HCT116 (cell line): ENCODE data around the gene CXCL1.

Experiments
- ATF3 ChIP-seq: IDR thresholded peaks from 2 replicates; pipeline ENCODE4 v1.6.1; 2012
- CTCF ChIP-seq, 3 experiments: fragments of 200-600 bp in 1 of 3; sonication (generic) in 1 of 3; IDR thresholded peaks in 2 of 3; conservative IDR thresholded peaks in 1 of 3; 2 replicates each; pipeline ENCODE4 v1.5.1; 2012 to 2017; ENCODE audit warnings: low read depth in 2 of 3, low read length in 2 of 3, antibody characterized with exemption in 1 of 3, borderline replicate concordance in 1 of 3, control low read depth in 1 of 3, mild to moderate bottlenecking in 1 of 3, mixed read lengths in 1 of 3, mixed run types in 1 of 3, moderate library complexity in 1 of 3; ENCODE audit not compliant: insufficient read depth in 1 of 3
- EZH2 ChIP-seq: fragments of 200-600 bp; sonication (generic); IDR thresholded peaks from 2 replicates; pipeline ENCODE4 v1.6.1; 2017; ENCODE audit warnings: antibody characterized with exemption, mixed run types
- MAX ChIP-seq: IDR thresholded peaks from 2 replicates; pipeline ENCODE4 v1.6.1; 2012
- POLR2A ChIP-seq: IDR thresholded peaks from 2 replicates; pipeline ENCODE4 v1.7.0; 2011; ENCODE audit warnings: borderline replicate concordance; ENCODE audit not compliant: insufficient read depth, insufficient read length; ENCODE audit errors: extremely low read depth
- SIN3A ChIP-seq: IDR thresholded peaks from 2 replicates; pipeline ENCODE4 v1.6.1; 2012; ENCODE audit warnings: low read depth
- SRF ChIP-seq: IDR thresholded peaks from 2 replicates; pipeline ENCODE4 v1.6.1; 2012; ENCODE audit warnings: low read depth

GRCh38 chr4:73866246-73866645, 2.9 kb upstream of the CXCL1 start:
- TF ChIP-seq SIN3A (no peak), SRF (no peak), MAX (no peak), EZH2 (no peak), CTCF (IDR thresholded peaks at IDR 0.05 in 2 of 3, conservative IDR thresholded peaks at IDR 0.05 in 1 of 3; ENCODE audit: borderline replicate concordance in 1 of 3, insufficient read depth in 1 of 3, low read depth in 2 of 3, low read length in 2 of 3) (no peak), ATF3 (no peak), POLR2A (no peak)
